Osteocyte (in vitro differentiated cells): ENCODE results near the gene C6orf118. TPM values are rescaled to one million over a fixed set of nuclear protein-coding genes. Genes with fewer than 3 reads are reported as not detected.

Source experiments
- DNase-seq: peaks from one replicate; pipeline ENCODE4 v3.0.0; 2021; ENCODE audit warnings: mixed read lengths; ENCODE audit not compliant: unreplicated experiment; ENCODE audit errors: extremely low spot score
- H3K27ac Mint-ChIP-seq: one replicate; pipeline ENCODE4 v1.8.0; 2021; ENCODE audit warnings: mild to moderate bottlenecking, mixed read lengths; ENCODE audit not compliant: unreplicated experiment
- H3K27me3 Mint-ChIP-seq: one replicate; pipeline ENCODE4 v1.8.0; 2021; ENCODE audit warnings: mixed read lengths; ENCODE audit not compliant: unreplicated experiment
- H3K36me3 Mint-ChIP-seq: one replicate; pipeline ENCODE4 v1.8.0; 2021; ENCODE audit warnings: mixed read lengths; ENCODE audit not compliant: unreplicated experiment
- H3K4me1 Mint-ChIP-seq: one replicate; pipeline ENCODE4 v1.8.0; 2021; ENCODE audit warnings: mixed read lengths; ENCODE audit not compliant: unreplicated experiment
- H3K4me3 Mint-ChIP-seq: one replicate; pipeline ENCODE4 v1.8.0; 2021; ENCODE audit warnings: mild to moderate bottlenecking, moderate library complexity, mixed read lengths; ENCODE audit not compliant: unreplicated experiment
- H3K9me3 Mint-ChIP-seq: one replicate; pipeline ENCODE4 v1.8.0; 2021; ENCODE audit warnings: mixed read lengths; ENCODE audit not compliant: unreplicated experiment
- total RNA-seq: library from RNA; stranded (reverse); gene quantifications from 2 replicates; pipeline ENCODE4 v1.2.1, GENCODE V29; 2021
- TF ChIP-seq, protein P1 (sequence below): fragments of 200-600 bp; sonication (generic); IDR thresholded peaks from 2 replicates; pipeline ENCODE4 v1.5.0; 2021; ENCODE audit warnings: antibody characterized with exemption, mild to moderate bottlenecking, moderate library complexity

C6orf118 gene
- total RNA-seq, 1 donor from 2014 or later = not detected

DNA sequence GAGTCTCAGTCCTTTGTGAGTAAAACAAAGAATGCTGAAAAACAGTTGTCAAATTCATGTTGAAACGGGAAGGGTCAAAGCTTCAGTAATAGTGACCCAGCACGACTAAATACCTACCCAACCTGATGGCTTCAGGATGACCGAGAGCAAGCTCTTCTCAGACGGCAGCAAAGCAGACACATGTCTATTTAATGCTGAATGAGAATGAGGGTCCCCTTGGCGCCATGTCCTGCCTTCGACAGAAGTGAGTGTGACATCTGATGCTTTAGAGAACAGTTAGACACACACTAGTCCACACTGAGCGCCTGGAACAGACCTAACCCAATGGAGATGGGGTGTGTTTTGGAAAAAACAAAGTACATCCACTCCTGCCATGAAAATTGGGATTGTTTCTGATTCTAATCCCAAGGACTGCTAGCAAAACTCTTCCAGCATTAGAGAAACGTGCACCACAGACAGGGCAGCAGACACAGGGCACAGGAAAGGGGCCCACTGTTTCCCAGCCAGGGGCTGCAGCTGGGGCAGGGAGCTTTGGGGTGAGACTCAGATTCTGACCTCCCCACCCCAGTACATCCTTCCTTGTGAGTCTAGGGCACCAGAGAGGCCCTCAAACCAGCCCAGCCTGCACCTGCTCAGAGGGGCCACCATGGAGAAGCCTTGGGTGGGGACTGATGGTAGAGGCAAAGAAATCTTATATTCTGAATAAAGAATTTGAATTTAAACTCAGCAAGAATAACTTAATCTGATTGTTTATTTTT, 76.5 kb downstream of the C6orf118 start:
- TF ChIP-seq, protein P1, sequence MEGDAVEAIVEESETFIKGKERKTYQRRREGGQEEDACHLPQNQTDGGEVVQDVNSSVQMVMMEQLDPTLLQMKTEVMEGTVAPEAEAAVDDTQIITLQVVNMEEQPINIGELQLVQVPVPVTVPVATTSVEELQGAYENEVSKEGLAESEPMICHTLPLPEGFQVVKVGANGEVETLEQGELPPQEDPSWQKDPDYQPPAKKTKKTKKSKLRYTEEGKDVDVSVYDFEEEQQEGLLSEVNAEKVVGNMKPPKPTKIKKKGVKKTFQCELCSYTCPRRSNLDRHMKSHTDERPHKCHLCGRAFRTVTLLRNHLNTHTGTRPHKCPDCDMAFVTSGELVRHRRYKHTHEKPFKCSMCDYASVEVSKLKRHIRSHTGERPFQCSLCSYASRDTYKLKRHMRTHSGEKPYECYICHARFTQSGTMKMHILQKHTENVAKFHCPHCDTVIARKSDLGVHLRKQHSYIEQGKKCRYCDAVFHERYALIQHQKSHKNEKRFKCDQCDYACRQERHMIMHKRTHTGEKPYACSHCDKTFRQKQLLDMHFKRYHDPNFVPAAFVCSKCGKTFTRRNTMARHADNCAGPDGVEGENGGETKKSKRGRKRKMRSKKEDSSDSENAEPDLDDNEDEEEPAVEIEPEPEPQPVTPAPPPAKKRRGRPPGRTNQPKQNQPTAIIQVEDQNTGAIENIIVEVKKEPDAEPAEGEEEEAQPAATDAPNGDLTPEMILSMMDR = no peak
- Mint-ChIP-seq H3K4me3 (no peak overlapping the region), H3K27me3 (peaks cover 2% of the 10 kb centered on the region), H3K27ac (no peak overlapping the region), H3K4me1 (no peaks in the 10 kb centered on the region), H3K9me3 (peaks cover 36% of the 10 kb centered on the region), H3K36me3 (no peaks in the 10 kb centered on the region)
- no peak for DNase-seq

- Mint-ChIP-seq H3K27ac (no peak overlapping the region), H3K27me3 (peaks cover 2% of the 10 kb centered on the region), H3K9me3 (peaks cover 35% of the 10 kb centered on the region), H3K4me3 (no peak overlapping the region), H3K4me1 (no peaks in the 10 kb centered on the region), H3K36me3 (no peaks in the 10 kb centered on the region)
- TF ChIP-seq, protein P1 = peak; percentile 41
- DNase-seq = no peak
Observed at GRCh38 chr6:165231581-165232561, 77.5 kb downstream of the C6orf118 start.

DNA sequence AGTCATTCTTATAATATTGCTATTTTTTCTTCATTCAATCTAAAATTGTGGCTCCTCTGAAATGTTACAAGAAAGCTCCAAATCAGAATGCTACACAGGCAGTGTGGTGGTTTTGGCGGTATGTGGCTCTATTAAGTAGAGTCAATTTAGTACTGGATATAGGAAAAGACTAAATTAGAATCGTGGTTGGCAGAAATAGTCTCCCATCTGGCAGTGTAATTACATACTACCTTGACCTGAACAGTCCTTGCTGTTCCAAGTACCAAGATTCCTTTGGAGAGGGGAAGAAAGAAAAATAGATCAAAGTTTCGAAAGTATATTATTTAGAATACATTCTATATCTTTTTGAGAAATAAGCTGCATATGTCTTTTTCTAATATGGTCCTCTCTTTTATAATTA, 78.2 kb downstream of the C6orf118 start:
- H3K27ac Mint-ChIP-seq = no peak overlapping the region
- peaks cover 2% of the 10 kb centered on the region for H3K27me3 Mint-ChIP-seq
- TF ChIP-seq, protein P1 = no peak
- DNase-seq = no peak
- H3K4me3 Mint-ChIP-seq = no peak overlapping the region
- H3K36me3 Mint-ChIP-seq = no peaks in the 10 kb centered on the region
- H3K4me1 Mint-ChIP-seq = no peaks in the 10 kb centered on the region
- H3K9me3 Mint-ChIP-seq = peaks cover 38% of the 10 kb centered on the region
